HS-27A (cell line): Measurements from ENCODE around the gene MPST.

Experiments
- DNase-seq: peaks from one replicate; pipeline ENCODE4 v3.0.0-alpha.2; 2012; ENCODE audit warnings: low read depth, missing footprints

Gene MPST

DNA sequence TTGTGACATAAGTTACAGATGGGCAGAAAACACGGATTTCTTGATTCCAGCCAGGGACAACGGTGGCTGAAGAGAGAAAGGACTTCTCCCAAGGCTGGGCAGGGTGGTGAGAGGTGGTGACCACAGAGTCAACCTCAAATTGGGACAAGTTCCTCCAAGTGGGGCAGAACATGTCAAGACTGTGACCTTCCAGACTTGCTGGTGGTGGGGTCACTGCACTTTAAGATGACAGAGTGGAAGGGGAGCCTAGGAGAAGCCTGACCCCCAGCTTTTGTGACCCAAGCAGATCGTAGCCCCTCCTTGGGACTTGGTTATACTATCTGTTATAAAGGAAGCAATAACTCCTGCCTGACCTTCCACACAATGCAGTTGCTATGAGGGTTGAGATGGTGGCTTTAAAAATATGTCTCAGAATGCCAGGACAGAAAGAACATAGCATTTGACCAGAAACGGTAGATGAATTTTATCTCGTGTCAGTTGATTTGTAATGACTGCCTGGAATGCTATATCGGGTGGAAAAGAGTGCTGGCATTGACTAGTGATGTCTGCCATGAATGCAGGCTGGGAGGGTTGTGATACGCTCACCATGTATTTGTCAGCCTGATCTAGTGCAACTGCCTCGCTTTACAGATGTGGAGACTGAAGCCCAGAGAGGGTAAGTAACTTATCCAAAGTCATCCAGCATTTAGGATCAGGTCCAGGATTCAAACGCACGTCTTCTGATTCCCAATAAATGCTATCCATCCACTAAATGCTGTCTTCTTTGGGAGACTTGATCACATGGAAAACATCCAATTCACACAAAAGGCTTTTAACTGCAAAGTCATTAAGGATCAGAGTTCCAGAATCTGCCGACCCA lies 18.6 kb upstream of the MPST start:
- no peak for DNase-seq

- no peak for DNase-seq
Measured at GRCh38 chr22:37001826-37002225, 17.7 kb upstream of the MPST start.

- no peak for DNase-seq
Measured at GRCh38 chr22:37002633-37003032, 16.9 kb upstream of the MPST start.

GRCh38 chr22:37007651-37008050 lies 11.9 kb upstream of the MPST start:
- no peak for DNase-seq

DNA sequence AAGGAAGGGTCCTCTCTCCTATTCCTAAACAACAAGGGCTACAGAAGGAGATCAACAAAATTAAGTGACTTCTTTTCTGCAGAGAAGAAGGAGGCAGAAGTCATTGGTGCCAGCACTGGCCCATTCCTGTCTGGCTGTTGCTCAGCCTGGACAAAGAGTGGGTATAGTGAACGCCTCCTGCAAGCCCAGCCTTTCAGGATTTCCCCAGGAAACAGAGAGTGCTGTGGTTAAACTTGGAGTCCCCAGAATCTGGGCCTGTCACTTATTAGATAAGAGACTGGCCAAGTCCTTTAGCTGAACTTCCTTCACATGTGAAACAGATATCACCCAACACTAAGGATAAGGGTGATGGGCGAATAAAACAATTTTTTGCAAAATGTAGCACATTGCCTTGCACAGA lies 11.2 kb upstream of the MPST start:
- no peak for DNase-seq

GRCh38 chr22:37009490-37009889 lies 10.1 kb upstream of the MPST start:
- DNase-seq: no peak

DNA sequence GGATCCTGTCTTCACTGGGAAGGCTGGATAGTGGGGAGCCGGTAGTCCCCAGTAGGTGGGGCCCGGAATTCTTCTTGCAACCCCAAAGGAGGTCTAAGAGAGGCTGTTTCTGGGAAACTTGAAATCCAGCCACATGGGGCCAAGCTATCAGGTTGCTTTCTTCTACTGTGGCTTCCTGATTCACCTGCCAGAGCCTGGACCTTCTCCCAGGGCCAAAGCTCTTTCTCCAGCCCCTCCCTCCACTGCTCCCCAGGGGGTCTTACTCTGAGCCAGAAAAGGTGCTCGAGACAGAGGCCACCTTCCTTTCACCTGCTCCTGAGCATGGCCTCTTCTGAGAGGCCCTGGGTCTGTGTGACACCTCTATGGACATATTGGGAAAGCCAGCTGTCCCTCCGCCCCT lies 9.4 kb upstream of the MPST start:
- no peak for DNase-seq

DNA sequence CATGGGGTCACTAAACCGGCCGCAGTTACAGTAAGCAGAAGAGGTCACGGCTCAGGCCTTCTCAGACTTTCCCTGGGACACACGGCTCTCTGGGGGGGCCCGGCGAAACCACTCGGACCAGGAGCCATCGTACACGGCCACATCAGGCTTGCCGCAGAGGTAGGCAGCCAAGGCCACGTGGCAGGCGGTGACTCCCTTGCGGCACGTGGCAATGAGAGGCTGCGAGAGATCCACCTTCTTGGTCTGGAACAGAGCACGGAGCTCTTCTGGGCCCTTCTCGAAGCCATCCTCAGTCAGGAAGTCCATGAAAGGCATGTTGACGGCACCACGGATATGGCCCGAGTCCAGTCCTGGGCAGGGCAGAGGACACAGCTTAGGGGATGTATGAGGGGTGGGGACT lies 8.6 kb upstream of the MPST start:
- no peak for DNase-seq

GRCh38 chr22:37011472-37011871 lies 8.1 kb upstream of the MPST start:
- DNase-seq: no peak

GRCh38 chr22:37012262-37012904 lies 7.2 kb upstream of the MPST start:
- no peak for DNase-seq

DNA sequence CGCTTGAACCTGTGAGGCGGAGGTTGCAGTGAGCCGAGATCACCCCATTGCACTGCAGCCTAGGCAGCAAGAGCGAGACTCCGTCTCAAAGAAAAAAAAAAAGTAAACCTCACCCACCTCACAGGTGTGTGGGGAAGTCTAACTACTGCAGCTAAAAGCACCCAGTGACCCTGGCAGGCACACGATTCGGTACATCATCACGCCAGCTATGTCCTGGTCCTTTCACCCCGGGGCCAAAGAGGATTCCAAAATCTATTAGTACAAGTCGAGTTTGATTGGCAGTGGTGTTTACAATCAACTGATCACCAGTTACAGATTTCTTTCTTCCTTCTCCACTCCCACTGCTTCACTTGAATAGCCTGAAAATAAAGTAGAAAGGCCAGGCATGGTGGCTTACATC lies 6.6 kb upstream of the MPST start:
- no peak for DNase-seq

- DNase-seq: no peak
Measured at GRCh38 chr22:37014415-37014806, 5.1 kb upstream of the MPST start.

- no peak for DNase-seq
Measured at GRCh38 chr22:37014835-37015586, 4.5 kb upstream of the MPST start.

- no peak for DNase-seq
Measured at GRCh38 chr22:37015587-37015878, 4.0 kb upstream of the MPST start.

GRCh38 chr22:37016134-37016910 lies 3.2 kb upstream of the MPST start:
- no peak for DNase-seq

DNA sequence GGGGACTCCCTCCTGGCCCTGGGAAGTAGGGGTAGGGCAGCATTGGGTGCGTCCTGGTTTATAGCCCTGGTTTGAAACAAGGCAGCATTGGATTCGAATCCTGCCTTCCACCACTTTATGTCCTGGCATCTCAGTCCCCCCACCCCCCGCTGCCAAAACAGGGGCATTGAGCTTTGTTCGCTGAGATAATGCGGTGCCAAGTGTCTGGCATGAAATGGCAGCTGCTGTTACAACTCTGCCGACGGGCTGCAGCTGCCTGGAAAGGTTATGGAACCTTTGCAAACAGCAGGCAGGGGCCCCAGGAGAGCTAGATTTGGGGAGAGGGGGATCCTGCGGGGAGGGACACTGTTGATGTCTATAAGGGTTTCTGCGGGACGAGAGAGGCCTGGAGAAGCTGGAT lies 2.2 kb upstream of the MPST start:
- no peak for DNase-seq

DNA sequence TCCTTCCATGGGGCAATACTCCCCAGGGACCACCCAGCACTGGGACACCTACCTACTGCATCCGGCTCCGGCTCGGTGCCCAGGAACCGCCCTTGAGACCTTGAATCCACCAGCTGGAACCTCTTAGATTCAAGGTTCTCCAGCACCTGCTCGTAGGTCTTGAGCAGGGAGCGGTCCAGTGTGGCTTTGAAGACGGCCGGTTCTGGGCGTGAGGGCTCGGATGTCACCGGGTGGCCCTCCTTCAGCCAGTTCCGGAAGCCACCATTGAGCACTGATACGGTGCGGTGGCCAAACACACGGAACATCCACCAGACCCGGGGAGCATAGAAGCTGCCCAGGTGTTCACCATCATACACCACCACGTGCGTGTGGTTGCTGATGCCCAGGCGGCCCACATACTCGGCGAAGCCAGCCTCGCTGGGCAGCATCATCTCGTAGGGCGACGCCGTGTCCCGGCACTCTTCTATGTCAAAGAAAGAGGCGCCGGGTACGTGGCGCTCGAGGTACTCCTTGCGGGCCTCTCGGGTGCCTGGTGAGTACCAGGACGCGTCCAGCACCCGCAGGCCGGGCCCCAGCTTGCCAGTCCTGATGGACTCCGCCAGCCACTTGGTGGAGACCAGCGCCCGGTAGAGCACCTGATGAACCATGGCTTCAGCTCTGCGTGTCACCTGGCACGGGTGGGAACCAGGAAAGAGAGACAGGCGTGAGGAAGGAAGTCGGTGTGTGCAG lies 1.3 kb upstream of the MPST start:
- DNase-seq: no peak

- DNase-seq: no peak
Measured at GRCh38 chr22:37018815-37019308, 680 bp upstream of the MPST start.

DNA sequence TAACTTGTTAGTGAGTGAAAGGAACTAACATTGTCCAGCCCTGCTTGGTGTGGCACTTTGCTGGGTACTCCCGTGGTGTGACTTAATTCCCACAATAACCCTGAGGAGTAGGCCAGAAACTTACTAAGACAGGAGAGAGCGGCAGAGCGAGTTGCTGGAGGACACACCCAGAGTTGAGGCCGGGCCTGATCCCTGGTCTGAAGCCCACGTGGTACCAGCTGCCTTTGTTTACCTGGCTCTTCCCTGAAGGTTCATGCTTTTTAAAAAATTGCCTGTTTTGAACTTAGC lies 594 bp downstream of the MPST start:
- peak; percentile 20 for DNase-seq

DNA sequence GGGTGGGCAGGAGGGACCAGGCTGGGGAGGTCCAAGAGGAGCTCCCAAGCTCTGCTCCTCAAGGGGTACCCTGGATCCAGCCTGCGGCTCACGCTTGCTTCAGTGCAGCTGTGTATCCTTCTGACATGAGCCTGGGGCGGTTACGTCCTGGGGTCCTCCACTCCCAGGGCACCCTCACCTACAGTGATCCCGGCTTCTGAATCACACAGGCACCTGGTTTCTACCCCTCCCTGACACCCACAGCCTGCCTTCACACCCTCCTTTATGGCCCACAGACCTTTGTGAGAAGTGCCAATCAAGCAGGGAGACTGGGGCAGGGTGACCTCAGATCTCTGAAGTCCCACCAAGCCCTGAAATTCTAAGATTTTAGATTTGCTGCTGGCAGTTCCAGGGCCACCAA lies 1.5 kb downstream of the MPST start:
- no peak for DNase-seq

DNA sequence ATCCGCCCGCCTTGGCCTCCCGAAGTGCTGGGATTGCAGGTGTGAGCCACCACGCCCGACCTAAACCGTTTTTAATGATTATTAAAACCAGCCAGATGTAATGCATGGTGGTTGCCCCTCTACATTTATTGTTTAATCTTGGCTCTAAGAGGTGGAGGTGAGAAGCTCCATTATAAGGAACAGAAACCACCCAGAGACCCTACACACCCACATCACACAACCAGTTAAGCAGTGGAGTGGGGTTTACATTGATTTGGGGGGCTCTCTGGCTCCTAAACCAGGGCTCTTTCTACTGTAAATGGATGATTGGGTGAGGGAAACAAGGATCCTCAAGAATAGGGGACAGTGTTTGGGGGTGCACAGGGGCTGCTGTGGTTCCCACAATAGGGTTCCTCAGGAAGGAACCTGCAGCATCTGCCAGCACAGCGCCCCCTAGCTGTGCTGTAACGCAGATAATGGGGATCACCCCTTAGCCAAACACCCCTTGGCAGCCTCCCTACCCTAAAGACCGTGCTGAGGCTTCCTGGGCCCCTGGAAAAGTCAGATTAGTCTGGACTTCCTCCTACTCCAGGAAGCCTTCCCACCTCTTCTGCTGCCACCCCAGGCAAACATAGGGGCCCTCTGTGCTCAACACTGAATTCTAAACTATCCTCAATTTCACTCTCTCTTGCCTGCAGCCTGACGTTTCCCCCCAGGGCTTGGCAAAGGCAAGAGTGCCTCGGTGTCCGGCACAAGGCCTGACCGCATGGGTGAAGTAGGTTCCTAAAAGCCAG lies 2.4 kb downstream of the MPST start:
- no peak for DNase-seq
